GM23248 (cell line): ENCODE results near the gene OCLN. TPM values are rescaled to one million over a fixed set of nuclear protein-coding genes. Genes with fewer than 3 reads are reported as not detected.
A peak's percentile ranks its signal among the peaks of the same experiment; 100 is the strongest.

Experiments used
- DNase-seq: peaks from one replicate; pipeline ENCODE4 v3.0.0-alpha.2; 2015
- H2AFZ ChIP-seq: fragments of 200-600 bp; sonication (generic); 2 replicates; pipeline ENCODE4 v1.6.1; 2016; ENCODE audit warnings: antibody characterized with exemption
- H3F3A ChIP-seq: fragments of 200-600 bp; sonication (generic); 2 replicates; pipeline ENCODE4 v1.6.1; 2016; ENCODE audit warnings: mild to moderate bottlenecking, antibody characterized with exemption, mixed run types; ENCODE audit not compliant: insufficient read depth
- H3K27ac ChIP-seq: fragments of 200-600 bp; sonication (generic); 2 replicates; pipeline ENCODE4 v1.5.1; 2016; ENCODE audit warnings: mild to moderate bottlenecking
- H3K27me3 ChIP-seq: fragments of 200-600 bp; sonication (generic); replicated peaks from 2 replicates; pipeline ENCODE4 v1.6.1; 2016; ENCODE audit warnings: mild to moderate bottlenecking; ENCODE audit not compliant: insufficient read depth
- H3K36me3 ChIP-seq: fragments of 200-600 bp; sonication (generic); 2 replicates; pipeline ENCODE4 v1.6.1; 2016; ENCODE audit warnings: low read depth, mild to moderate bottlenecking
- H3K4me1 ChIP-seq: fragments of 200-600 bp; sonication (generic); 2 replicates; pipeline ENCODE4 v1.6.1; 2016; ENCODE audit warnings: mild to moderate bottlenecking; ENCODE audit not compliant: insufficient read depth
- H3K4me2 ChIP-seq: fragments of 200-600 bp; sonication (generic); one replicate; pipeline ENCODE4 v1.6.1; 2016; ENCODE audit warnings: mild to moderate bottlenecking; ENCODE audit not compliant: unreplicated experiment
- H3K4me3 ChIP-seq: fragments of 200-600 bp; sonication (generic); 2 replicates; pipeline ENCODE4 v1.5.1; 2016; ENCODE audit warnings: mild to moderate bottlenecking
- H3K79me2 ChIP-seq: fragments of 200-600 bp; sonication (generic); 2 replicates; pipeline ENCODE4 v1.6.1; 2016; ENCODE audit warnings: mild to moderate bottlenecking; ENCODE audit not compliant: insufficient read depth
- H3K9ac ChIP-seq: fragments of 200-600 bp; sonication (generic); 2 replicates; pipeline ENCODE4 v1.6.1; 2016; ENCODE audit warnings: mild to moderate bottlenecking
- H3K9me2 ChIP-seq: fragments of 200-600 bp; sonication (generic); 2 replicates; pipeline ENCODE4 v1.6.1; 2016; ENCODE audit warnings: mixed run types, mild to moderate bottlenecking, moderate library complexity; ENCODE audit not compliant: insufficient read depth
- H3K9me3 ChIP-seq: fragments of 200-600 bp; sonication (generic); one replicate; pipeline ENCODE4 v1.6.1; 2017; ENCODE audit warnings: low read depth
- H4K20me1 ChIP-seq: fragments of 200-600 bp; sonication (generic); 2 replicates; pipeline ENCODE4 v1.6.0; 2016; ENCODE audit not compliant: insufficient read depth
- EZH2 ChIP-seq: fragments of 200-600 bp; sonication (generic); IDR thresholded peaks from 2 replicates; pipeline ENCODE4 v1.6.1; 2018; ENCODE audit warnings: antibody characterized with exemption, mild to moderate bottlenecking; ENCODE audit not compliant: insufficient read depth, poor library complexity, severe bottlenecking
- EZH2phosphoT487 ChIP-seq: fragments of 200-600 bp; sonication (generic); IDR thresholded peaks from 2 replicates; pipeline ENCODE4 v1.6.1; 2018; ENCODE audit warnings: antibody characterized with exemption, moderate library complexity, mild to moderate bottlenecking, low read depth; ENCODE audit not compliant: insufficient read depth
- WGBS, 2 experiments: methylation state at CpG; one replicate each; pipeline ENCODE4 v1.1.6; 2015 to 2017; ENCODE audit warnings: low lambda C conversion rate in 2 of 2, low coverage in 1 of 2; ENCODE audit errors: missing lambda C conversion rate in 2 of 2; 5-methylcytosine and 5-hydroxymethylcytosine counted together
- in situ Hi-C: fragments of 300-500 bp; cut with MboI; formaldehyde crosslinking; loops from 2 replicates; pipeline ENCODE4 v1.15.0; 2020
- polyA plus RNA-seq: library from polyadenylated mRNA; unstranded; fragments of >200 nt; fragmentation: Nextera tagmentation; extraction: Ambion mirVana; gene quantifications from 2 replicates; pipeline ENCODE4 v1.2.1, GENCODE V29; 2016
- total RNA-seq: library from RNA; depleted of rRNA; stranded (reverse); fragments of >200 nt; shearing (Covaris generic); gene quantifications from 2 replicates; pipeline ENCODE4 v1.2.3, GENCODE V29; 2014

The OCLN gene
- total and polyA plus RNA-seq, 2 experiments from 2014 or later, result 0.59 to 1.7 TPM

GRCh38 chr5:69494452-69494851 is 1.9 kb downstream of the OCLN start:
- H3K27ac ChIP-seq, result no peak overlapping the region
- no peak overlapping the region for H3K4me3 ChIP-seq
- peaks cover 24% of the 10 kb centered on the region for H3K27me3 ChIP-seq
- no peak for DNase-seq
- no peaks in the 10 kb centered on the region for H4K20me1 ChIP-seq
- H3K9ac ChIP-seq, result no peak overlapping the region
- TF ChIP-seq EZH2 (no peak), EZH2phosphoT487 (no peak)
- H3K4me1 ChIP-seq, result no peaks in the 10 kb centered on the region
- H3K79me2 ChIP-seq, result no peaks in the 10 kb centered on the region
- in situ Hi-C loops, result no loop called here
- no peaks in the 10 kb centered on the region for H3K9me3 ChIP-seq
- peaks cover 11% of the 10 kb centered on the region; the same call in 1 of the 2 replicates for H3F3A ChIP-seq
- no peak overlapping the region for H2AFZ ChIP-seq
- 82 to 88% methylated on average over 8 of the region's 8 CpGs for WGBS, 2 experiments
- H3K4me2 ChIP-seq, result no peak overlapping the region
- no peaks in the 10 kb centered on the region for H3K36me3 ChIP-seq
- H3K9me2 ChIP-seq, result no peaks in the 10 kb centered on the region

GRCh38 chr5:69497006-69497520 is 4.5 kb downstream of the OCLN start:
- H3F3A ChIP-seq, result peaks cover 24% of the 10 kb centered on the region
- no peaks in the 10 kb centered on the region for H3K79me2 ChIP-seq
- no peaks in the 10 kb centered on the region for H4K20me1 ChIP-seq
- DNase-seq, result no peak
- no peak overlapping the region for H3K4me3 ChIP-seq
- no peak overlapping the region for H3K9ac ChIP-seq
- H3K27ac ChIP-seq, result no peak overlapping the region
- H3K36me3 ChIP-seq, result no peaks in the 10 kb centered on the region
- in situ Hi-C loops, result no loop called here
- no peaks in the 10 kb centered on the region for H3K9me2 ChIP-seq
- peaks cover 13% of the 10 kb centered on the region for H3K27me3 ChIP-seq
- no peak overlapping the region for H3K4me2 ChIP-seq
- peaks cover 9% of the 10 kb centered on the region for H3K4me1 ChIP-seq
- TF ChIP-seq EZH2phosphoT487 (no peak), EZH2 (no peak)
- no peak overlapping the region for H2AFZ ChIP-seq
- no peaks in the 10 kb centered on the region for H3K9me3 ChIP-seq
- whole genome bisulfite sequencing, 2 experiments, result 63 to 78% methylated on average over 4 to 5 of the region's 5 CpGs

- Histone ChIP-seq H3K9ac (no peak overlapping the region), H3K9me3 (no peaks in the 10 kb centered on the region), H2AFZ (no peak overlapping the region), H3K27me3 (peaks cover 9% of the 10 kb centered on the region), H3K79me2 (no peaks in the 10 kb centered on the region), H3K27ac (no peak overlapping the region), H3F3A (peaks cover 37% of the 10 kb centered on the region), H3K4me1 (peaks cover 22% of the 10 kb centered on the region), H3K9me2 (no peaks in the 10 kb centered on the region; the same call in 1 of the 2 replicates), H3K36me3 (no peaks in the 10 kb centered on the region), H3K4me2 (no peak overlapping the region), H3K4me3 (no peak overlapping the region), H4K20me1 (no peaks in the 10 kb centered on the region)
- peak; percentile 26 for DNase-seq
- in situ Hi-C loops, result no loop called here
- 92 to 95% methylated on average over 3 of the region's 3 CpGs for WGBS, 2 experiments
- TF ChIP-seq EZH2phosphoT487 (no peak), EZH2 (no peak)
These were observed 5.8 kb downstream of the OCLN start for GRCh38 chr5:69498384-69498783.

GRCh38 chr5:69502367-69502766 is 9.8 kb downstream of the OCLN start:
- no peak for DNase-seq
- H3K9ac ChIP-seq, result no peak overlapping the region

More at GRCh38 chr5:69502367-69502766, 9.8 kb downstream of the OCLN start:
- H3K4me1 ChIP-seq, result peaks cover 22% of the 10 kb centered on the region
- no peaks in the 10 kb centered on the region for H4K20me1 ChIP-seq
- peak overlapping the region; percentile 1; the same call in 1 of the 2 replicates for H3K4me3 ChIP-seq
- peak overlapping the region; percentile 50 for H3K27ac ChIP-seq
- H3K9me3 ChIP-seq, result no peaks in the 10 kb centered on the region
- peaks cover 39% of the 10 kb centered on the region for H3F3A ChIP-seq
- peak overlapping the region; percentile 53 for H3K4me2 ChIP-seq
- in situ Hi-C loops, result no loop called here
- no peak for TF ChIP-seq EZH2
- no peak for TF ChIP-seq EZH2phosphoT487
- no peaks in the 10 kb centered on the region; the same call in 1 of the 2 replicates for H3K9me2 ChIP-seq
- peak overlapping the region; percentile 44 for H2AFZ ChIP-seq
- 49 to 50% methylated on average over 2 of the region's 2 CpGs for WGBS, 2 experiments
- no peaks in the 10 kb centered on the region for H3K79me2 ChIP-seq
- H3K36me3 ChIP-seq, result no peaks in the 10 kb centered on the region
- H3K27me3 ChIP-seq, result no peaks in the 10 kb centered on the region
